AG04450 (cell line): ENCODE results near the gene PLP2. TPM values are rescaled to one million over a fixed set of nuclear protein-coding genes. Genes with fewer than 3 reads are reported as not detected.
A peak's percentile ranks its signal among the peaks of the same experiment; 100 is the strongest.

Experiments used
- CTCF ChIA-PET: fragments of 300-600, 350-600 bp; formaldehyde crosslinking; extraction: SDS; loops from one replicate; lab custom pipeline; 2022; ENCODE audit warnings: antibody characterized with exemption, inconsistent platforms; lab: Charles Lee
- POLR2A ChIA-PET: fragments of 350-600 bp; formaldehyde crosslinking; extraction: SDS; loops from one replicate; lab custom pipeline; 2021; ENCODE audit warnings: antibody characterized with exemption, inconsistent platforms; lab: Yijun Ruan, JAX
- DNase-seq: peaks from one replicate; pipeline ENCODE4 v3.0.0-alpha.2; 2011; ENCODE audit warnings: low read depth, low spot score
- H3K27ac ChIP-seq: one replicate; pipeline ENCODE4 v1.5.1; 2012; ENCODE audit warnings: low read depth, low read length, control low read depth
- H3K27me3 ChIP-seq: one replicate; pipeline ENCODE4 v1.6.0; 2012; ENCODE audit warnings: low read length; ENCODE audit not compliant: control insufficient read depth, insufficient read depth
- H3K4me3 ChIP-seq: 2 replicates; pipeline ENCODE4 v1.5.1; 2011; ENCODE audit warnings: mild to moderate bottlenecking, low read depth, low read length, control low read depth
- H3K9me3 ChIP-seq: 2 replicates; pipeline ENCODE4 v1.5.1; 2012; ENCODE audit warnings: low read length; ENCODE audit not compliant: control insufficient read depth, insufficient read depth
- CTCF ChIP-seq: IDR thresholded peaks from 2 replicates; pipeline ENCODE4 v1.5.1; 2011; ENCODE audit warnings: low read depth, low read length, control low read depth, inconsistent platforms
- polyA plus RNA-seq: library from polyadenylated mRNA; depleted of rRNA; stranded (reverse); fragments of >200 nt; gene quantifications from 2 replicates; pipeline ENCODE4 v1.2.3, GENCODE V29; 2011

PLP2 gene
- polyA plus RNA-seq, 1 experiment: 66.7 TPM

DNA sequence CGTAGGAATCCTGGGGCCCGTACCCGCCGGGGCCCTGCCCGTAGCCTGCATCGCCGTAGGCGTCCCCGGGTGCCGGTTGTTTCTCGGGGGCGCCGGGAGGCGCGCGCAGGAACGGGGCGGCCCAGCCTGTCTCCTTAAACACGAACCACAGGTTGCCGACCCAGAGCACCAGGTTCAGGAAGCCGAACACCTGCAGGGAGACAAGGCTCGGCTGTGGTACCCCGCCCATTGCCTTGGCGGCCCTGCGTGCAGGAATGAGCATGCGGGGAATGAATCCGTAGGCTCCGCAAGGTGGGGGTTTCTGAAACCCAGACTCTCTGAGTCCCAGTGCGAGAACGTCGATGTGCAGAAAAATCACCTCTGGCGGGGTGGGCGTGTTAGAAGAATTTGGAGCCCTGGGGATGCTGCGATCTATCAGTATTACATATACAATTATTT is 19.9 kb downstream of the PLP2 start:
- H3K27ac ChIP-seq: peak overlapping the region; percentile 47
- peak overlapping the region; percentile 74 for H3K4me3 ChIP-seq
- H3K27me3 ChIP-seq: no peaks in the 10 kb centered on the region
- TF ChIP-seq CTCF: no peak
- ChIA-PET CTCF (interaction anchor here (1.0 to 1.4 kb wide), 2 partner anchors 36 to 455 kb away, joined by 3 to 5 read pairs; no protein-coding TSS in a partner anchor), POLR2A (interaction anchor here (1.0 to 1.3 kb wide), 4 partner anchors 25 to 149 kb away, joined by 3 to 8 read pairs (median 5); partner anchors contain the start of gene PPP1R3F)
- no peak for DNase-seq
- no peaks in the 10 kb centered on the region for H3K9me3 ChIP-seq

DNA sequence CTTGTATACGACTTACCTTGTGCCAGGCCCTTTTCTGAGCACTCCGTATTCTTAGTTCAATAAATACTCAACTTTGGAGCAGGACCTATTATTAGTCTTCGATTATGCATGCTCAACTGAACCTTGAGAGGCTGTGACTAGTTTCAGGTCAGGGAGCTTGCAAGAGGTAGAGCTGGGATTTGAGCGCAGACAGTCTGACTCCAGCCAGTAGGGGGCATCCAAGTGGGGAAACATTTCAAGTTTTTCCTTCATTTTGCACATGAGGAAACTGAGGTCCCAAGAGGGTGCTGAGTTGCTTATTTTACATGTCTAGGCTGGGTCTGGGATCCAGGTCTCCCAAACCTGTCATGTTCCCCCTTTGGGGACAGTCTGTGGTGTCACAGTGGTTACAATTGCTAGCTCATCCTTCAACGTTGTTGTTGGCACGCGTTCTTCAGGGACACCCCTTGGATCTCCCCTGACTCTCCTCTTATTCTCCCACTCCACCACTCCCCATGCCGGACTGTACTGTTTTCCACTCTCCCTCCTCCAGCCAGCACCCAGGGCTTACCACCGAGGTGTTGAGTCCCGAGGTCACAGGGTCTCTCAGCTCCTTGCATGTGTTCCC is 21.1 kb downstream of the PLP2 start:
- H3K27ac ChIP-seq: no peak overlapping the region
- H3K9me3 ChIP-seq: no peaks in the 10 kb centered on the region
- H3K4me3 ChIP-seq: no peak overlapping the region
- ChIA-PET CTCF (interaction anchor here (0.8 to 2.0 kb wide), 8 partner anchors 9 to 562 kb away, joined by 3 to 9 read pairs (median 4); no protein-coding TSS in a partner anchor), POLR2A (interaction anchor here (0.5 kb wide), 1 partner anchor 1648 kb away, joined by 3 read pairs; no protein-coding TSS in a partner anchor)
- no peak for DNase-seq
- peak; percentile 65 for TF ChIP-seq CTCF
- H3K27me3 ChIP-seq: no peaks in the 10 kb centered on the region

GRCh38 chrX:49193542-49193964 is 21.9 kb downstream of the PLP2 start:
- TF ChIP-seq CTCF: no peak
- Histone ChIP-seq H3K27ac (no peak overlapping the region), H3K4me3 (no peak overlapping the region), H3K9me3 (no peaks in the 10 kb centered on the region), H3K27me3 (no peaks in the 10 kb centered on the region)
- POLR2A ChIA-PET: no interaction called here
- CTCF ChIA-PET: interaction anchor here (1.5 to 2.0 kb wide), 3 partner anchors 9 to 75 kb away, joined by 7 to 9 read pairs (median 8); no protein-coding TSS in a partner anchor
- no peak for DNase-seq

DNA sequence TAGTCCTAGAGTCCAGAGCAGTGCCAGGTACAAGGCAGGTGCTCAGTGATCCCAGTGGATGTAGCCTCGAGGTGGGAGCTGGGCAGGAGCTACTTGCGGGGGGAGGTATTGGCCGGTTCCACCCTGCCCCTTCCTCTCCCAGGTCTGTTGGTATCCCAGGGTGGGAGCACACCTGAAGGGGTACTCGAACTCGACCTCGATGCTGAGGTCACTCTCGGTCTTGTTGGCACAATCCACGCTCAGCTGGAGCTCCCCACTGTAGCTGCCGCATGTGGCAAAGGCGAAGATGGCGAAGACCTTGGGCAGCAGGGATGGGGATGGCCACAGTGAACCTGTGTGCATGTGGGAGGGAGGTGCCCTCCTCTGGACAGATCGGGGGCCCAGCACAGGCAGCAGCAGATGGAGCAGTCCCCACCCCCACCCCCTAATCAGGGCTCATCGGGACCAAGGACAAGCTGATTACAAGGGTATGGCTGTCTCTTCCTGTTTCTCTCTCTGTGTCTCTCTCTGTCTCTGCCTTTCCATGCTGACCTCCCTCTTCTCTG is 25.9 kb downstream of the PLP2 start:
- POLR2A ChIA-PET: no interaction called here
- no peaks in the 10 kb centered on the region for H3K27me3 ChIP-seq
- CTCF ChIA-PET: no interaction called here
- no peaks in the 10 kb centered on the region for H3K9me3 ChIP-seq
- DNase-seq: no peak
- TF ChIP-seq CTCF: no peak
- no peak overlapping the region for H3K27ac ChIP-seq
- H3K4me3 ChIP-seq: no peak overlapping the region
